PC-3 (cell line): ENCODE measurements around the gene DNAH9. TPM values are rescaled to one million over a fixed set of nuclear protein-coding genes. Genes with fewer than 3 reads are reported as not detected.

Experiments used
- ATAC-seq: fragments of 200-7000 bp; cut with Tn5 transposase; 2 replicates; pipeline ENCODE4 v1.9.1; 2020; ENCODE audit warnings: mild to moderate bottlenecking, moderate library complexity
- BruUV-seq: library from RNA; stranded (reverse); fragments of 400-500 nt; replicated peaks from 2 replicates; lab custom pipeline; 2021; lab: Mats Ljungman, UMichigan
- CTCF ChIA-PET: fragments of 300-600 bp; sonication (Branson Sonifier 250); formaldehyde crosslinking; loops from one replicate; lab custom pipeline; 2022; ENCODE audit warnings: antibody characterized with exemption; lab: Charles Lee
- POLR2A ChIA-PET: fragments of 300-600 bp; sonication (Branson Sonifier 250); formaldehyde crosslinking; loops from one replicate; lab custom pipeline; 2022; ENCODE audit warnings: antibody characterized with exemption; ENCODE audit not compliant: unreplicated experiment; lab: Charles Lee
- DNase-seq: peaks from one replicate; pipeline ENCODE4 v3.0.0-alpha.2; 2015
- H2AFZ ChIP-seq: fragments of 300-600 bp; sonication (generic); 2 replicates; pipeline ENCODE4 v1.6.0; 2016; ENCODE audit warnings: antibody characterized with exemption, low read length
- H3F3A ChIP-seq: fragments of 300-600 bp; sonication (generic); one replicate; pipeline ENCODE4 v1.6.0; 2017; ENCODE audit warnings: antibody characterized with exemption, low read length, control low read depth, mild to moderate bottlenecking; ENCODE audit not compliant: unreplicated experiment
- H3K27ac ChIP-seq: fragments of 300-600 bp; sonication (generic); 2 replicates; pipeline ENCODE4 v1.5.1; 2016; ENCODE audit warnings: mild to moderate bottlenecking, low read length
- H3K27me3 ChIP-seq: fragments of 300-600 bp; sonication (generic); 2 replicates; pipeline ENCODE4 v1.6.1; 2016; ENCODE audit warnings: low read length, mixed read lengths
- H3K36me3 ChIP-seq: fragments of 300-600 bp; sonication (generic); 2 replicates; pipeline ENCODE4 v1.6.1; 2016; ENCODE audit warnings: low read depth, mixed run types, low read length, mixed read lengths
- H3K4me1 ChIP-seq: fragments of 300-600 bp; sonication (generic); 2 replicates; pipeline ENCODE4 v1.5.1; 2016; ENCODE audit warnings: low read length; ENCODE audit not compliant: insufficient read depth
- H3K4me2 ChIP-seq: fragments of 300-600 bp; sonication (generic); 2 replicates; pipeline ENCODE4 v1.6.0; 2016; ENCODE audit warnings: low read length
- H3K4me3 ChIP-seq: fragments of 300-600 bp; sonication (generic); 2 replicates; pipeline ENCODE4 v1.5.1; 2016; ENCODE audit warnings: mild to moderate bottlenecking, low read length, mixed read lengths
- H3K79me2 ChIP-seq: fragments of 300-600 bp; sonication (generic); 2 replicates; pipeline ENCODE4 v1.6.1; 2017; ENCODE audit warnings: low read length, mixed read lengths
- H3K9ac ChIP-seq: fragments of 300-600 bp; sonication (generic); 2 replicates; pipeline ENCODE4 v1.6.0; 2016; ENCODE audit warnings: mild to moderate bottlenecking, low read length
- H3K9me2 ChIP-seq: fragments of 300-600 bp; sonication (generic); replicated peaks from 2 replicates; pipeline ENCODE4 v1.6.1; 2016; ENCODE audit warnings: mixed run types, low read length, mixed read lengths
- H3K9me3 ChIP-seq: fragments of 300-600 bp; sonication (generic); 2 replicates; pipeline ENCODE4 v1.6.1; 2016; ENCODE audit warnings: low read length, mixed read lengths
- H4K20me1 ChIP-seq: fragments of 300-600 bp; sonication (generic); 2 replicates; pipeline ENCODE4 v1.6.1; 2016; ENCODE audit warnings: low read length, mixed read lengths
- CTCF ChIP-seq: fragments of 300-600 bp; sonication (generic); conservative IDR thresholded peaks from 2 replicates; pipeline ENCODE4 v1.5.1; 2017; ENCODE audit warnings: antibody characterized with exemption, low read depth, mild to moderate bottlenecking, low read length
- EZH2 ChIP-seq: fragments of 300-600 bp; sonication (generic); IDR thresholded peaks from one replicate; pipeline ENCODE4 v1.6.1; 2017; ENCODE audit warnings: antibody characterized with exemption, mild to moderate bottlenecking, low read length; ENCODE audit not compliant: unreplicated experiment
- EZH2phosphoT487 ChIP-seq: fragments of 300-600 bp; sonication (generic); IDR thresholded peaks from 2 replicates; pipeline ENCODE4 v1.6.1; 2018; ENCODE audit warnings: mild to moderate bottlenecking, antibody characterized with exemption, low read length, borderline replicate concordance
- intact Hi-C: fragments of 100-400 bp; cut with micrococcal nuclease; formaldehyde crosslinking; loops from 2 replicates; pipeline ENCODE4 v1.9.0; 2023
- total RNA-seq: library from RNA; depleted of rRNA; stranded (reverse); fragments of >200 nt; gene quantifications from 2 replicates; pipeline ENCODE4 v1.2.3, GENCODE V29; 2014

DNAH9 gene
- total RNA-seq, 1 experiment from 2014 or later = 0.11 TPM

GRCh38 chr17:11738151-11738550 is 139.9 kb downstream of the DNAH9 start:
- Histone ChIP-seq H3K4me1 (no peaks in the 10 kb centered on the region), H2AFZ (no peak overlapping the region), H3K27ac (no peak overlapping the region), H4K20me1 (no peaks in the 10 kb centered on the region), H3K4me2 (no peak overlapping the region), H3K9me3 (no peaks in the 10 kb centered on the region), H3K27me3 (0 out of 2 replicates have a peak, but pooled peaks cover 6% of the 10 kb centered on the region), H3K79me2 (no peaks in the 10 kb centered on the region), H3K36me3 (no peaks in the 10 kb centered on the region), H3K9me2 (no peaks in the 10 kb centered on the region), H3F3A (no peaks in the 10 kb centered on the region), H3K9ac (no peak overlapping the region), H3K4me3 (no peak overlapping the region)
- no peak for TF ChIP-seq EZH2
- TF ChIP-seq CTCF = no peak
- BruUV-seq = no TSS peak
- no peak for ATAC-seq
- ChIA-PET POLR2A (no interaction called here), CTCF (no interaction called here)
- intact Hi-C loops = no loop called here
- no peak for DNase-seq

GRCh38 chr17:11739351-11739750 is 141.1 kb downstream of the DNAH9 start:
- ChIA-PET CTCF (no interaction called here), POLR2A (no interaction called here)
- Histone ChIP-seq H3K4me2 (no peak overlapping the region), H2AFZ (no peak overlapping the region), H3K4me1 (no peaks in the 10 kb centered on the region), H4K20me1 (no peaks in the 10 kb centered on the region), H3K9me3 (no peaks in the 10 kb centered on the region), H3K9ac (no peak overlapping the region), H3K27me3 (0 out of 2 replicates have a peak, but pooled peaks cover 6% of the 10 kb centered on the region), H3K79me2 (no peaks in the 10 kb centered on the region), H3K4me3 (no peak overlapping the region), H3K9me2 (no peaks in the 10 kb centered on the region), H3K36me3 (no peaks in the 10 kb centered on the region), H3K27ac (no peak overlapping the region), H3F3A (no peaks in the 10 kb centered on the region)
- DNase-seq = no peak
- no peak for TF ChIP-seq EZH2
- no peak for TF ChIP-seq EZH2phosphoT487
- no peak for TF ChIP-seq CTCF
- no TSS peak for BruUV-seq
- ATAC-seq = no peak
- intact Hi-C loops = no loop called here

GRCh38 chr17:11739848-11740247 is 141.6 kb downstream of the DNAH9 start:
- POLR2A ChIA-PET = no interaction called here
- intact Hi-C loops = no loop called here
- H3K79me2 ChIP-seq = no peaks in the 10 kb centered on the region
- H3K4me2 ChIP-seq = no peak overlapping the region
- no peaks in the 10 kb centered on the region for H3K36me3 ChIP-seq
- H3K4me1 ChIP-seq = no peaks in the 10 kb centered on the region
- TF ChIP-seq EZH2 = no peak
- no peak for TF ChIP-seq EZH2phosphoT487
- no peak for TF ChIP-seq CTCF
- no peak overlapping the region for H2AFZ ChIP-seq
- CTCF ChIA-PET = no interaction called here
- ATAC-seq (no peak), DNase-seq (no peak)
- H3K27ac ChIP-seq = no peak overlapping the region
- no TSS peak for BruUV-seq
- no peaks in the 10 kb centered on the region for H3K9me2 ChIP-seq
- no peak overlapping the region for H3K4me3 ChIP-seq
- no peaks in the 10 kb centered on the region for H3K9me3 ChIP-seq
- no peaks in the 10 kb centered on the region for H4K20me1 ChIP-seq
- H3K9ac ChIP-seq = no peak overlapping the region
- 0 out of 2 replicates have a peak, but pooled peaks cover 6% of the 10 kb centered on the region for H3K27me3 ChIP-seq
- no peaks in the 10 kb centered on the region for H3F3A ChIP-seq
